Neural cell (in vitro differentiated cells): ENCODE data around the gene HOXC10.

Source experiments
- EZH2 ChIP-seq: fragments of 200-600, 300-800 bp; shearing (Covaris generic), sonication (generic); IDR thresholded peaks from 2 replicates; pipeline ENCODE4 v1.6.1; 2014; ENCODE audit warnings: antibody characterized with exemption, low read length, borderline replicate concordance, mild to moderate bottlenecking; ENCODE audit not compliant: insufficient read depth, poor library complexity, severe bottlenecking
- MXI1 ChIP-seq: fragments of 450-650 bp; conservative IDR thresholded peaks from 2 replicates; pipeline ENCODE4 v1.6.1; 2014; ENCODE audit warnings: antibody characterized with exemption, mild to moderate bottlenecking; ENCODE audit not compliant: poor library complexity, severe bottlenecking
- POLR2AphosphoS5 ChIP-seq: IDR thresholded peaks from 2 replicates; pipeline ENCODE4 v1.6.1; 2012
- RAD21 ChIP-seq: fragments of 450-650 bp; conservative IDR thresholded peaks from 2 replicates; pipeline ENCODE4 v1.6.1; 2014; ENCODE audit warnings: antibody characterized with exemption, mild to moderate bottlenecking, moderate library complexity
- SMC3 ChIP-seq: fragments of 450-650 bp; conservative IDR thresholded peaks from 2 replicates; pipeline ENCODE4 v1.6.1; 2014; ENCODE audit warnings: antibody characterized with exemption, mild to moderate bottlenecking, moderate library complexity; ENCODE audit not compliant: poor library complexity
- TAF1 ChIP-seq: IDR thresholded peaks from 2 replicates; pipeline ENCODE4 v1.6.1; 2012; ENCODE audit warnings: low read depth
- TF ChIP-seq, protein P1 (sequence below): fragments of 450-650 bp; IDR thresholded peaks from 2 replicates; pipeline ENCODE4 v1.5.1; 2014; ENCODE audit warnings: antibody characterized with exemption, mild to moderate bottlenecking, moderate library complexity; ENCODE audit not compliant: poor library complexity, severe bottlenecking

- TF ChIP-seq TAF1 (no peak), RAD21 (no peak), EZH2 (no peak), POLR2AphosphoS5 (no peak), SMC3 (no peak), MXI1 (no peak)
- TF ChIP-seq, protein P1, sequence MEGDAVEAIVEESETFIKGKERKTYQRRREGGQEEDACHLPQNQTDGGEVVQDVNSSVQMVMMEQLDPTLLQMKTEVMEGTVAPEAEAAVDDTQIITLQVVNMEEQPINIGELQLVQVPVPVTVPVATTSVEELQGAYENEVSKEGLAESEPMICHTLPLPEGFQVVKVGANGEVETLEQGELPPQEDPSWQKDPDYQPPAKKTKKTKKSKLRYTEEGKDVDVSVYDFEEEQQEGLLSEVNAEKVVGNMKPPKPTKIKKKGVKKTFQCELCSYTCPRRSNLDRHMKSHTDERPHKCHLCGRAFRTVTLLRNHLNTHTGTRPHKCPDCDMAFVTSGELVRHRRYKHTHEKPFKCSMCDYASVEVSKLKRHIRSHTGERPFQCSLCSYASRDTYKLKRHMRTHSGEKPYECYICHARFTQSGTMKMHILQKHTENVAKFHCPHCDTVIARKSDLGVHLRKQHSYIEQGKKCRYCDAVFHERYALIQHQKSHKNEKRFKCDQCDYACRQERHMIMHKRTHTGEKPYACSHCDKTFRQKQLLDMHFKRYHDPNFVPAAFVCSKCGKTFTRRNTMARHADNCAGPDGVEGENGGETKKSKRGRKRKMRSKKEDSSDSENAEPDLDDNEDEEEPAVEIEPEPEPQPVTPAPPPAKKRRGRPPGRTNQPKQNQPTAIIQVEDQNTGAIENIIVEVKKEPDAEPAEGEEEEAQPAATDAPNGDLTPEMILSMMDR = no peak
Observed at GRCh38 chr12:53956914-53957536, 27.9 kb upstream of the HOXC10 start.
